Measurements from ENCODE around the gene SLC6A4.

SLC6A4 gene

GRCh38 chr17:30226878-30227277, 8.6 kb downstream of the SLC6A4 start:
- Histone ChIP-seq H3K4me1 (ENCODE audit: insufficient read depth, insufficient read length) (peaks cover 3% of the 10 kb centered on the region), H3K4me3 (ENCODE audit: insufficient read length, low read depth) (no peak overlapping the region), H3K27me3 (ENCODE audit: insufficient read depth, insufficient read length) (no peaks in the 10 kb centered on the region), H3K36me3 (ENCODE audit: insufficient read depth, insufficient read length, low read length) (no peaks in the 10 kb centered on the region), H3K9ac (ENCODE audit: insufficient read length, low read depth) (no peak overlapping the region), H3K9me3 (ENCODE audit: insufficient read depth, low read length) (no peaks in the 10 kb centered on the region)
- no peak for DNase-seq (ENCODE audit: low read depth, low spot score)
- TF ChIP-seq SUZ12 (IDR thresholded peaks at IDR 0.05; ENCODE audit: extremely low read depth, insufficient read depth, insufficient read length) = no peak

GRCh38 chr17:30225919-30226553, 9.5 kb downstream of the SLC6A4 start:
- no peak for TF ChIP-seq YY1 (IDR thresholded peaks at IDR 0.05; ENCODE audit: insufficient read depth, insufficient read length)
- no peak for TF ChIP-seq SUZ12 (IDR thresholded peaks at IDR 0.05; ENCODE audit: extremely low read depth, insufficient read depth, insufficient read length)
- TF ChIP-seq ZNF274 (IDR thresholded peaks at IDR 0.05; ENCODE audit: low read depth, low read length) = no peak
- H3K4me1 ChIP-seq (ENCODE audit: insufficient read depth, insufficient read length) = peaks cover 3% of the 10 kb centered on the region
- H3K9ac ChIP-seq (ENCODE audit: insufficient read length, low read depth) = no peak overlapping the region

GRCh38 chr17:30225112-30225511, 10.4 kb downstream of the SLC6A4 start:
- no peaks in the 10 kb centered on the region for H3K36me3 ChIP-seq (ENCODE audit: insufficient read depth, insufficient read length, low read length)
- peaks cover 6% of the 10 kb centered on the region for H3K4me1 ChIP-seq (ENCODE audit: insufficient read depth, insufficient read length)
- H3K27me3 ChIP-seq (ENCODE audit: insufficient read depth, insufficient read length) = no peaks in the 10 kb centered on the region
- no peak overlapping the region for H3K4me3 ChIP-seq (ENCODE audit: insufficient read length, low read depth)
- H3K9ac ChIP-seq (ENCODE audit: insufficient read length, low read depth) = no peak overlapping the region
- no peaks in the 10 kb centered on the region for H3K9me3 ChIP-seq (ENCODE audit: insufficient read depth, low read length)
- DNase-seq (ENCODE audit: low read depth, low spot score) = no peak
- TF ChIP-seq YY1 (IDR thresholded peaks at IDR 0.05; ENCODE audit: insufficient read depth, insufficient read length) = no peak
- TF ChIP-seq SUZ12 (IDR thresholded peaks at IDR 0.05; ENCODE audit: extremely low read depth, insufficient read depth, insufficient read length) = no peak
- no peak for TF ChIP-seq ZNF274 (IDR thresholded peaks at IDR 0.05; ENCODE audit: low read depth, low read length)

More at GRCh38 chr17:30225919-30226553, 9.5 kb downstream of the SLC6A4 start:
- DNase-seq (ENCODE audit: low read depth, low spot score) = no peak
- H3K9me3 ChIP-seq (ENCODE audit: insufficient read depth, low read length) = no peaks in the 10 kb centered on the region
- H3K36me3 ChIP-seq (ENCODE audit: insufficient read depth, insufficient read length, low read length) = no peaks in the 10 kb centered on the region
- H3K27me3 ChIP-seq (ENCODE audit: insufficient read depth, insufficient read length) = no peaks in the 10 kb centered on the region
- no peak overlapping the region for H3K4me3 ChIP-seq (ENCODE audit: insufficient read length, low read depth)

- H3K9me3 ChIP-seq (ENCODE audit: insufficient read depth, low read length) = no peaks in the 10 kb centered on the region
- TF ChIP-seq YY1 (IDR thresholded peaks at IDR 0.05; ENCODE audit: insufficient read depth, insufficient read length) (no peak), SUZ12 (IDR thresholded peaks at IDR 0.05; ENCODE audit: extremely low read depth, insufficient read depth, insufficient read length) (no peak), ZNF274 (IDR thresholded peaks at IDR 0.05; ENCODE audit: low read depth, low read length) (no peak)
- H3K9ac ChIP-seq (ENCODE audit: insufficient read length, low read depth) = no peak overlapping the region
- peaks cover 6% of the 10 kb centered on the region for H3K4me1 ChIP-seq (ENCODE audit: insufficient read depth, insufficient read length)
- no peak overlapping the region for H3K4me3 ChIP-seq (ENCODE audit: insufficient read length, low read depth)
- DNase-seq (ENCODE audit: low read depth, low spot score) = no peak
- H3K27me3 ChIP-seq (ENCODE audit: insufficient read depth, insufficient read length) = no peaks in the 10 kb centered on the region
- H3K36me3 ChIP-seq (ENCODE audit: insufficient read depth, insufficient read length, low read length) = no peaks in the 10 kb centered on the region
These were observed 11.0 kb downstream of the SLC6A4 start for GRCh38 chr17:30224419-30224960.

GRCh38 chr17:30222721-30223175, 12.7 kb downstream of the SLC6A4 start:
- no peak overlapping the region for H3K9ac ChIP-seq (ENCODE audit: insufficient read length, low read depth)
- H3K4me3 ChIP-seq (ENCODE audit: insufficient read length, low read depth) = no peak overlapping the region
- H3K36me3 ChIP-seq (ENCODE audit: insufficient read depth, insufficient read length, low read length) = no peaks in the 10 kb centered on the region
- TF ChIP-seq YY1 (IDR thresholded peaks at IDR 0.05; ENCODE audit: insufficient read depth, insufficient read length) = no peak
- TF ChIP-seq SUZ12 (IDR thresholded peaks at IDR 0.05; ENCODE audit: extremely low read depth, insufficient read depth, insufficient read length) = no peak
- TF ChIP-seq ZNF274 (IDR thresholded peaks at IDR 0.05; ENCODE audit: low read depth, low read length) = no peak
- H3K4me1 ChIP-seq (ENCODE audit: insufficient read depth, insufficient read length) = peaks cover 6% of the 10 kb centered on the region
- H3K9me3 ChIP-seq (ENCODE audit: insufficient read depth, low read length) = no peaks in the 10 kb centered on the region
- no peaks in the 10 kb centered on the region for H3K27me3 ChIP-seq (ENCODE audit: insufficient read depth, insufficient read length)
- no peak for DNase-seq (ENCODE audit: low read depth, low spot score)

- DNase-seq (ENCODE audit: low read depth, low spot score) = no peak
- TF ChIP-seq SUZ12 (IDR thresholded peaks at IDR 0.05; ENCODE audit: extremely low read depth, insufficient read depth, insufficient read length) = no peak
- TF ChIP-seq ZNF274 (IDR thresholded peaks at IDR 0.05; ENCODE audit: low read depth, low read length) = no peak
- no peak for TF ChIP-seq YY1 (IDR thresholded peaks at IDR 0.05; ENCODE audit: insufficient read depth, insufficient read length)
- Histone ChIP-seq H3K36me3 (ENCODE audit: insufficient read depth, insufficient read length, low read length) (no peaks in the 10 kb centered on the region), H3K27me3 (ENCODE audit: insufficient read depth, insufficient read length) (no peaks in the 10 kb centered on the region), H3K9me3 (ENCODE audit: insufficient read depth, low read length) (no peaks in the 10 kb centered on the region), H3K4me3 (ENCODE audit: insufficient read length, low read depth) (no peak overlapping the region), H3K4me1 (ENCODE audit: insufficient read depth, insufficient read length) (peaks cover 6% of the 10 kb centered on the region), H3K9ac (ENCODE audit: insufficient read length, low read depth) (no peak overlapping the region)
These were observed 13.2 kb downstream of the SLC6A4 start for GRCh38 chr17:30222251-30222650.

GRCh38 chr17:30221346-30221745, 14.2 kb downstream of the SLC6A4 start:
- Histone ChIP-seq H3K9me3 (ENCODE audit: insufficient read depth, low read length) (no peaks in the 10 kb centered on the region), H3K4me1 (ENCODE audit: insufficient read depth, insufficient read length) (peaks cover 6% of the 10 kb centered on the region), H3K9ac (ENCODE audit: insufficient read length, low read depth) (no peak overlapping the region), H3K4me3 (ENCODE audit: insufficient read length, low read depth) (no peak overlapping the region), H3K36me3 (ENCODE audit: insufficient read depth, insufficient read length, low read length) (no peaks in the 10 kb centered on the region), H3K27me3 (ENCODE audit: insufficient read depth, insufficient read length) (no peaks in the 10 kb centered on the region)
- DNase-seq (ENCODE audit: low read depth, low spot score) = no peak
- no peak for TF ChIP-seq ZNF274 (IDR thresholded peaks at IDR 0.05; ENCODE audit: low read depth, low read length)
- no peak for TF ChIP-seq SUZ12 (IDR thresholded peaks at IDR 0.05; ENCODE audit: extremely low read depth, insufficient read depth, insufficient read length)
- no peak for TF ChIP-seq YY1 (IDR thresholded peaks at IDR 0.05; ENCODE audit: insufficient read depth, insufficient read length)
